Ovary (tissue), 9 donors: ENCODE measurements around the gene CHCHD2. TPM values are rescaled to one million over a fixed set of nuclear protein-coding genes. Genes with fewer than 3 reads are reported as not detected.
A peak's percentile ranks its signal among the peaks of the same experiment; 100 is the strongest.
"Not testable (repeated sequence)": the region's sequence is repeated elsewhere in the genome, so short reads cannot be mapped to it uniquely, and the experiment has no call there.

Experiments
- DNase-seq, 5 donors: peaks; one replicate each; pipeline ENCODE4 v3.0.0-alpha.2; 2019 to 2020
- H3K27ac ChIP-seq, 2 donors: fragments of 200-600 bp; one replicate each; pipeline versions ENCODE4 v1.5.1 to v1.8.0; 2019 to 2022
- H3K27me3 ChIP-seq: fragments of 200-600 bp; one replicate; pipeline ENCODE4 v1.8.0; 2022
- H3K36me3 ChIP-seq: fragments of 200-600 bp; sonication (generic); one replicate; pipeline ENCODE4 v1.5.1; 2019
- H3K4me1 ChIP-seq: one replicate; pipeline ENCODE4 v1.8.1; 2013; ENCODE audit warnings: mild to moderate bottlenecking, moderate library complexity; ENCODE audit not compliant: insufficient read depth
- H3K4me3 ChIP-seq: fragments of 200-600 bp; sonication (generic); one replicate; pipeline ENCODE4 v1.5.1; 2017
- H3K9me3 ChIP-seq, 2 donors: fragments of 200-600 bp in 1 of 2; sonication (generic) in 1 of 2; one replicate each; pipeline versions ENCODE4 v1.5.1 to v1.8.1; 2013 to 2019; ENCODE audit warnings: mild to moderate bottlenecking in 1 of 2, moderate library complexity in 1 of 2
- CTCF ChIP-seq, 3 donors: fragments of 450-650 bp in 2 of 3; fragments of 200-600 bp in 1 of 3; IDR thresholded peaks; one replicate each; pipeline versions ENCODE4 v1.5.1 to v1.8.0; 2016 to 2022; ENCODE audit warnings: antibody characterized with exemption in 3 of 3, mild to moderate bottlenecking in 1 of 3
- EP300 ChIP-seq: sonication (generic); formaldehyde crosslinking; IDR thresholded peaks from one replicate; pipeline ENCODE4 v1.6.1; 2017; ENCODE audit warnings: antibody characterized with exemption
- POLR2A ChIP-seq: fragments of 450-650 bp; IDR thresholded peaks from one replicate; pipeline ENCODE4 v1.6.1; 2017; ENCODE audit warnings: antibody characterized with exemption, mild to moderate bottlenecking, moderate library complexity
- WGBS, 3 donors: extraction: QIAGEN DNeasy Blood & Tissue Kit in 1 of 3; methylation state at CpG; one replicate each; pipeline versions ENCODE4 v1.1.5 to v1.1.7; 2013 to 2017; 5-methylcytosine and 5-hydroxymethylcytosine counted together
- intact Hi-C, 4 donors: fragments of 100-400 bp; cut with DNase I; formaldehyde crosslinking; loops; one replicate each; pipeline versions ENCODE4 v1.11.0 to v1.15.1; 2022 to 2023
- polyA plus RNA-seq, 2 donors: library from polyadenylated mRNA; stranded (reverse); fragments of 200-250 nt in 1 of 2; fragments of 350-450 nt in 1 of 2; fragmentation: Illumina TruSeq in 1 of 2; extraction: RNeasy Lipid Tissue Mini Kit (QIAGEN cat#74804) in 1 of 2; gene quantifications; one replicate each; pipeline ENCODE4 v1.2.3, GENCODE V29; 2013 to 2014
- total RNA-seq, 7 donors: library from RNA; depleted of rRNA in 2 of 7; stranded (reverse); fragments of >200 nt in 2 of 7; fragmentation: NEBNext Ultra II Directional in 3 of 7; extraction: Animal tissue kit (Norgen Biotek cat#: 25700) in 3 of 7; gene quantifications; one replicate each; pipeline versions ENCODE4 v1.1.0 to v1.2.4, GENCODE V29; 2016 to 2023
- donor health status: DM: no; HTN: no; CAD: no; lungs with moderate emphysema.
- donor health status: DM: no; HTN: no; CAD: no.
- donor health status: Bipolar disorder and iron deficiency.
- donor health status: DM: yes; HTN: yes; CAD: no.
- donor health status: DM: no; HTN: no; CAD: no.
- donor health status: DM: yes; HTN: yes; CAD: no.

CHCHD2 gene
- total and polyA plus RNA-seq, 9 donors = 241 to 409 (median 290) TPM

GRCh38 chr7:56097700-56098099, 8.6 kb downstream of the CHCHD2 start:
- 31 to 39% (median 35%) methylated on average over 5 of the region's 5 CpGs for WGBS, 3 donors
- H3K27ac ChIP-seq = no peak overlapping the region
- TF ChIP-seq CTCF (IDR thresholded peaks at IDR 0.05) = no peak
- no peak for TF ChIP-seq EP300
- TF ChIP-seq POLR2A = no peak
- H3K27me3 ChIP-seq = no peaks in the 10 kb centered on the region
- no peaks in the 10 kb centered on the region for H3K36me3 ChIP-seq
- no peaks in the 10 kb centered on the region for H3K9me3 ChIP-seq
- peaks cover 9% of the 10 kb centered on the region for H3K4me1 ChIP-seq
- peak in 2 of 5 donors; percentile 31 to 38 for DNase-seq
- no peak overlapping the region for H3K4me3 ChIP-seq
- intact Hi-C loops = no loop called here

- Histone ChIP-seq H3K4me3 (no peak within 1 kb of the TSS), H3K9me3 (no peaks in the 10 kb centered on the region), H3K4me1 (peaks cover 13% of the 10 kb centered on the region), H3K27ac (peak within 1 kb of the TSS in 1 of 2 donors; percentile 26), H3K27me3 (no peaks in the 10 kb centered on the region), H3K36me3 (no peaks in the 10 kb centered on the region)
- TF ChIP-seq EP300 (no peak), CTCF (IDR thresholded peaks at IDR 0.05) (peak; percentile 12 to 32 (median 24))
- peak; percentile 79 to 89 (median 85) for DNase-seq
- intact Hi-C loops = no loop called here
- WGBS, 3 donors = 14 to 18% (median 17%) methylated on average over 19 of the region's 19 CpGs
These were observed 13.3 kb downstream of the CHCHD2 start, which contains the start of gene PHKG1 for GRCh38 chr7:56092789-56093531. PHKG1 (minus strand) TSS chr7:56092952; CDS start chr7:56088941, 4,011 bp downstream.

- DNase-seq, intact Hi-C loops, H3K9me3 ChIP-seq, H3K4me1 ChIP-seq, H3K36me3 ChIP-seq, H3K4me3 ChIP-seq, H3K27me3 ChIP-seq: not testable (repeated sequence)
- H3K27ac ChIP-seq = peak overlapping the region in 1 of 2 donors; percentile 26
- 16 to 25% (median 18%) methylated on average over 6 of the region's 6 CpGs for WGBS, 3 donors
These were observed 13.9 kb downstream of the CHCHD2 start for GRCh38 chr7:56092388-56092787.

GRCh38 chr7:56091591-56091990, 14.7 kb downstream of the CHCHD2 start:
- peak in 1 of 5 donors; percentile 24 for DNase-seq
- Histone ChIP-seq H3K27ac (no peak overlapping the region), H3K4me1 (peaks cover 8% of the 10 kb centered on the region), H3K27me3 (no peaks in the 10 kb centered on the region), H3K4me3 (no peak overlapping the region), H3K9me3 (no peaks in the 10 kb centered on the region), H3K36me3 (no peaks in the 10 kb centered on the region)
- intact Hi-C loops = no loop called here
- 79 to 82% (median 79%) methylated on average over 3 of the region's 3 CpGs for WGBS, 3 donors
- no peak for TF ChIP-seq EP300
- TF ChIP-seq POLR2A = no peak
- no peak for TF ChIP-seq CTCF (IDR thresholded peaks at IDR 0.05)

- Histone ChIP-seq H3K27me3 (no peaks in the 10 kb centered on the region), H3K4me1 (peaks cover 7% of the 10 kb centered on the region), H3K36me3 (no peaks in the 10 kb centered on the region), H3K9me3 (no peaks in the 10 kb centered on the region), H3K4me3 (no peak overlapping the region), H3K27ac (no peak overlapping the region)
- 86 to 87% (median 86%) methylated on average over 15 to 16 of the region's 16 CpGs for WGBS, 3 donors
- no peak for DNase-seq
- intact Hi-C loops = no loop called here
- TF ChIP-seq CTCF (IDR thresholded peaks at IDR 0.05) = no peak
- no peak for TF ChIP-seq POLR2A
- no peak for TF ChIP-seq EP300
These were observed 18.8 kb downstream of the CHCHD2 start for GRCh38 chr7:56087445-56087844.
